Activated CD8-positive, alpha-beta T cell treated with anti-CD3 and anti-CD28 coated beads, Interleukin-2, amount 10 ng/mL, durations not matched to agents 7 days and 5 days (primary cell): ENCODE data around the gene MRTFA. TPM values are rescaled to one million over a fixed set of nuclear protein-coding genes. Genes with fewer than 3 reads are reported as not detected.
"Not testable (repeated sequence)": the region's sequence is repeated elsewhere in the genome, so short reads cannot be mapped to it uniquely, and the experiment has no call there.

Experiments
- ATAC-seq: fragments of 150-1000 bp; cut with Tn5 transposase; one replicate; pipeline ENCODE4 v1.10.0; 2021; ENCODE audit warnings: moderate library complexity
- CTCF ChIA-PET: fragments of 350-600 bp; sonication (Branson Sonifier 250); formaldehyde crosslinking; loops from one replicate; lab custom pipeline; 2021; ENCODE audit warnings: antibody characterized with exemption; lab: Charles Lee
- POLR2A ChIA-PET: fragments of 350-600 bp; sonication (Branson Sonifier 250); formaldehyde crosslinking; loops from one replicate; lab custom pipeline; 2021; ENCODE audit warnings: antibody characterized with exemption; lab: Charles Lee
- DNase-seq: peaks from one replicate; pipeline ENCODE4 v3.0.0-alpha.2; 2020
- H3K27ac Mint-ChIP-seq: one replicate; pipeline ENCODE4 v1.8.0; 2021; ENCODE audit warnings: mild to moderate bottlenecking, mixed read lengths
- H3K27me3 Mint-ChIP-seq: one replicate; pipeline ENCODE4 v1.8.0; 2021; ENCODE audit warnings: low read depth, mixed read lengths
- H3K36me3 Mint-ChIP-seq: one replicate; pipeline ENCODE4 v1.8.0; 2021; ENCODE audit warnings: low read depth, mixed read lengths
- H3K4me1 Mint-ChIP-seq: one replicate; pipeline ENCODE4 v1.8.0; 2021; ENCODE audit warnings: low read depth, mixed read lengths
- H3K4me3 Mint-ChIP-seq: one replicate; pipeline ENCODE4 v1.8.0; 2021; ENCODE audit warnings: mild to moderate bottlenecking, mixed read lengths
- H3K9me3 Mint-ChIP-seq: one replicate; pipeline ENCODE4 v1.8.0; 2022; ENCODE audit warnings: mixed read lengths; ENCODE audit not compliant: insufficient read depth
- total RNA-seq, 2 experiments: library from RNA; stranded (reverse); gene quantifications; one replicate each; pipeline ENCODE4 v1.2.3, GENCODE V29; 2021

Gene MRTFA
- total RNA-seq, 2 experiments from 2014 or later: 65.0 to 65.1 TPM

DNA sequence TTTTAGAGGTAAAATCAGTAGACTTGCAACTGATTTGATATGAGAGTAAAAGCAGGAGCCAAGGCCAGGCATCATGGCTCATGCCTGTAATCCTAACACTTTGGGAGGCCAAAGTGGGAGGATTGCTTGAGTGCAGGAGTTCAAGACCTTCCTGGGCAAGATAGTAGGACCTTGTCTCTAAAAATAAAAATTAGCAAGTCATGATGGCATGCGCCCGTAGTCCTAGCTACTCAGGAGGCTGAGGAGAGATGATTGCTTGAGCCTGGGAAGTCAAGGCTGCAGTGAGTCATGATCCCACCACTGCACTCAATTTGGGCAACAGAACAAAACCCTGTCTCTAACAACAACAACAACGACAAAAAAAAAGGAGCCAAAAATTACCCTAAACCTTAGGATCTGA lies 252.6 kb downstream of the MRTFA start:
- H3K27me3 Mint-ChIP-seq: no peaks in the 10 kb centered on the region
- ChIA-PET CTCF (interaction anchor here (0.7 to 5.5 kb wide), 5 partner anchors 15 to 309 kb away, joined by 3 to 30 read pairs (median 3); no protein-coding TSS in a partner anchor), POLR2A (interaction anchor here (1.3 to 1.4 kb wide), 2 partner anchors 11 to 13 kb away, joined by 3 to 5 read pairs; partner anchors contain the start of gene SGSM3)
- ATAC-seq (no peak), DNase-seq (no peak)
- H3K9me3 Mint-ChIP-seq: no peaks in the 10 kb centered on the region
- H3K27ac Mint-ChIP-seq: no peak overlapping the region
- H3K36me3 Mint-ChIP-seq: peaks cover 22% of the 10 kb centered on the region
- peaks cover 45% of the 10 kb centered on the region for H3K4me1 Mint-ChIP-seq
- no peak overlapping the region for H3K4me3 Mint-ChIP-seq

DNA sequence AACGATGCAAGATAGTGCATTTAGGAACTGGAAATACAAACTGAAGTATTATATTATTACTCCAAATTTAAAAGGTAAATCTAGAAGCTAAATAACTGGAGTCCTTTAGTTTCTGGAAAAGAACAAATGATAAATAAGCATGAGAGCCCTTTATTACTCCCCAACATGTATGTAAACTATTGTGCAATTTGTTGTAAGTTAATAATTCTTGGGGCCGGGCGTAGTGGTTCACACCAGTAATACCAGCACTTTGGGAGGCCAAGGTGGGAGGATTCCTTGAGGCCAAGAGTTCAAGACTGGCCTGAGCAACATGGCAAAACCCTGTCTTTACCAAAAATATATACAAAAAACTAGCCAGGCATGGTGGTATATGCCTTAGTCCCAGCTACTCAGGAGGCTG lies 255.1 kb downstream of the MRTFA start:
- Mint-ChIP-seq H3K4me3 (no peak overlapping the region), H3K4me1 (peaks cover 31% of the 10 kb centered on the region), H3K9me3 (no peaks in the 10 kb centered on the region), H3K27me3 (no peaks in the 10 kb centered on the region), H3K27ac (no peak overlapping the region), H3K36me3 (peaks cover 9% of the 10 kb centered on the region)
- DNase-seq (no peak), ATAC-seq (no peak)
- ChIA-PET POLR2A (no interaction called here), CTCF (interaction anchor here (1.0 to 5.5 kb wide), 2 partner anchors 18 to 55 kb away, joined by 3 to 30 read pairs; no protein-coding TSS in a partner anchor)

DNA sequence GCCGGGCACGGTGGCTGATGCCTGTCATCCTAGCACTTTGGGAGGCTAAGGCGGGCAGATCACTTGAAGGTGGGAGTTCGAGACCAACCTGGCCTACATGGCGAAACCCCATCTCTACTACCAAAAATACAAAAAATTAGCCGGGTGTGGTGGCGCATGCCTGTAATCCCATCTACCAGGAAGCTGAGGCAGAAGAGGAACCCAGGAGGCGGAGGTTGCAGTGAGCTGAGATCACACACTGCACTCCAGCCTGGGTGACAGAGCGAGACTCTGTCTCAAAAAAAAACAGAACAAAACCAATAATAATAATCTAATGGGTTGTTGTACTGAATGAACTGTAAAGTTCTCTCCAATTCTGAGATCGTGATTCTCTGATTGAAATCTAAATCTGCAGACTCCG lies 258.1 kb downstream of the MRTFA start:
- DNase-seq, CTCF ChIA-PET, H3K9me3 Mint-ChIP-seq, H3K27ac Mint-ChIP-seq, H3K4me3 Mint-ChIP-seq, ATAC-seq, H3K27me3 Mint-ChIP-seq, POLR2A ChIA-PET: not testable (repeated sequence)
- peaks cover 13% of the 10 kb centered on the region for H3K36me3 Mint-ChIP-seq
- peaks cover 16% of the 10 kb centered on the region for H3K4me1 Mint-ChIP-seq

DNA sequence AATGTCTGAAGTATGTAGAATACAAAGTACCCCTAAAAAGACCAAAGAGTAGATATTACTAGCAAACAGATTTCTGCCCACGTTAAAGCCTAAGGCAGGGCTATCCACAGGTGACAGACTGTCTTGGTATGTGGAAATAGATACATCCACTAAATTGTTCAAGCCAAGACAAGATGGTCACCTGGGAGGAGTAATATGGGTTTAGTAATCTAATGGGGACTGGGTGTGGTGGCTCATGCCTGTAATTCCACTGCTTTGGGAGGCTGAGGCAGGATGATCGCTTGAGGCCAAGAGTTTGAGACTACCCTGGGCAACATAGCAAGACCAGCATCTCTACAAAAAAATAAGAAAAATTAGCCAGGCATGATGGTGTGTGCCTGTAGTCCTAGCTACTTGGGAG lies 258.6 kb downstream of the MRTFA start:
- POLR2A ChIA-PET: no interaction called here
- no peak for DNase-seq
- peaks cover 18% of the 10 kb centered on the region for H3K36me3 Mint-ChIP-seq
- no peaks in the 10 kb centered on the region for H3K9me3 Mint-ChIP-seq
- H3K4me1 Mint-ChIP-seq: peaks cover 15% of the 10 kb centered on the region
- ATAC-seq: no peak
- no peak overlapping the region for H3K27ac Mint-ChIP-seq
- no peak overlapping the region for H3K4me3 Mint-ChIP-seq
- CTCF ChIA-PET: no interaction called here
- H3K27me3 Mint-ChIP-seq: no peaks in the 10 kb centered on the region

DNA sequence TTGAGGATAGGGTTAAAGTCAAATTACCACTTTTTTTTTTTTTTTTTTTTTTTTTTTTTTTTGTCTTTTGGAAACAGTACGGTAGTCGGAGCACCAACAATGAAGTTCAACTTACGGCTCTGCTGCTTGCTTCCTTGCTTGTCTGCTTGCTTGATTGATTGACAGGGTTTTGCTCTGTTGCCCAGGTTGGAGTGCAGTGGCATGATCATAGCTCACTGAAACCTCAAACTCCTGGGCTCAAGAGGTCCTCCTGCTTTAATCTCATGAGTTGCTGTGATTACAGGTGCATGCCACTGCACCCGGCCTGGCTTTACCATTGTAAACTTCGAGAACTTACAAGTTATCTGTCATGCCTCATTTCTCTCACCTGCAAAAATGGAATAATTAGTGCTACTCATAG lies 260.4 kb downstream of the MRTFA start:
- Mint-ChIP-seq H3K4me1 (peaks cover 23% of the 10 kb centered on the region), H3K4me3 (no peak overlapping the region), H3K27me3 (no peaks in the 10 kb centered on the region), H3K9me3 (no peaks in the 10 kb centered on the region), H3K36me3 (peaks cover 24% of the 10 kb centered on the region), H3K27ac (no peak overlapping the region)
- no peak for DNase-seq
- ATAC-seq: no peak
- ChIA-PET POLR2A (interaction anchor here (0.6 kb wide), 2 partner anchors 9 to 1067 kb away, joined by 3 read pairs; no protein-coding TSS in a partner anchor), CTCF (interaction anchor here (1.2 to 1.7 kb wide), 2 partner anchors 9 to 269 kb away, joined by 3 to 5 read pairs; no protein-coding TSS in a partner anchor)

DNA sequence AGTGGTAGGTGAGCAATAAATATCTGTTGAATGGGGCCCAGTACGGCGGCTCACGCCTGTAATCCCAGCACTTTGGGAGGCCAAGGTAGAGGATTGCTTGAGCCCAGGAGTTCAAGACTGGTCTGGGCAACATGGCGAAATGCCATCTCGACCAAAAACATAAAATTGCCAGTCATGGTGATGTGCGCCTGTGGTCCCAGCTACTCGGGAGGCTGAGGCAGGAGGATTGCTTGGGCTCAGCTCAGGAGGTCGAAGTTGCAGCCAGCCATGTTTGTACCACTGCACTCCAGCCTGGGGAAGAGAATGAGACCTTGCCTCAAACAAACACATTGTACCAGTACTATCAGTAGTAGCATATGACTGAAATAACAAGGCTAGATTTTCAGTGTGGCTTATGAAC lies 262.0 kb downstream of the MRTFA start:
- ATAC-seq: no peak
- no peak for DNase-seq
- Mint-ChIP-seq H3K9me3 (no peaks in the 10 kb centered on the region), H3K36me3 (peaks cover 28% of the 10 kb centered on the region), H3K4me1 (peaks cover 27% of the 10 kb centered on the region), H3K27me3 (no peaks in the 10 kb centered on the region), H3K27ac (no peak overlapping the region), H3K4me3 (no peak overlapping the region)
- CTCF ChIA-PET: interaction anchor here (1.0 to 1.2 kb wide), 4 partner anchors 8 to 271 kb away, joined by 3 to 4 read pairs (median 3); no protein-coding TSS in a partner anchor
- POLR2A ChIA-PET: no interaction called here

DNA sequence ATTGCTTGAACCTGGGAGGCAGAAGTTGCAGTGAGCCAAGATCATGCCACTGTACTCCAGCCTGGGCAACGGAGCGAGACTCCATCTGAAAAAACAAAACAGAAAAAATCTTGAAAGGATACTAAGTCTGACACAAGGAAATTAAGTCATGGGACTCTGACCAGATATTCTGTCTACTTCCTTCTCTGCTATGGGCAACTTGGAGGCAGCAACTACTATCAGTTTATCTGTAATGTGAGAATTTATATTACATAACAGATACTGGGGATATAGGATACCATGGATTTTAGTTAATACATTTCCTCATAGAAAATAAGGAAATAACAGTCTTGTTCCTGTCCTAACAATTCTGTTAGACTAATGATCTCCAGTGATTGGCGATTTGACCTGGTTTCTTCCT lies 267.7 kb downstream of the MRTFA start:
- peak overlapping the region; percentile 33 for H3K27ac Mint-ChIP-seq
- H3K4me3 Mint-ChIP-seq: no peak overlapping the region
- ATAC-seq: no peak
- no peak for DNase-seq
- H3K9me3 Mint-ChIP-seq: no peaks in the 10 kb centered on the region
- no peaks in the 10 kb centered on the region for H3K27me3 Mint-ChIP-seq
- peaks cover 23% of the 10 kb centered on the region for H3K4me1 Mint-ChIP-seq
- H3K36me3 Mint-ChIP-seq: peaks cover 63% of the 10 kb centered on the region
- CTCF ChIA-PET: interaction anchor here (1.2 to 1.8 kb wide), 3 partner anchors 20 to 835 kb away, joined by 3 to 4 read pairs (median 4); no protein-coding TSS in a partner anchor
- POLR2A ChIA-PET: no interaction called here

DNA sequence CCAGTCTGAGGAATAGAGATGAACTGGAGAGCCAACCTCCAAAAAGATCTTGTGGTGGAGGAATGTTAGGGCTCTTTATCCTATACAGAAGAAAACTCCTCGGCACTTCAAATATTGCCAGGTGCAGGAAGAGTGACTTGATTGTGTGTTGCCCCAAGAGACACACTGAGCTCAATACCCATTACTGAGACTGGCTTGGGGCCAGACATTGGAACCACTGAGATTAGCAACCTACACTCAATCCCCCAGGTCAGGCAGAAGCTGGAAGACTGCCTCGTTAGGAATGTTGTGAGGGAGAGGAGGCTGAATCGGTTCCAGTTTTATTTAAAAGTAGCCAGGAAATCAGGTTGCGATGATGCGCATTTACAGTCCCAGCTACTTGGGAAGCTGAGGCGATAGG lies 268.5 kb downstream of the MRTFA start:
- ATAC-seq (no peak), DNase-seq (no peak)
- Mint-ChIP-seq H3K9me3 (no peaks in the 10 kb centered on the region), H3K36me3 (peaks cover 64% of the 10 kb centered on the region), H3K27me3 (no peaks in the 10 kb centered on the region), H3K4me3 (no peak overlapping the region), H3K4me1 (peaks cover 22% of the 10 kb centered on the region), H3K27ac (no peak overlapping the region)
- ChIA-PET POLR2A (interaction anchor here (1.1 kb wide), 1 partner anchor 17 kb away, joined by 3 read pairs; no protein-coding TSS in a partner anchor), CTCF (interaction anchor here (0.5 to 1.8 kb wide), 4 partner anchors 17 to 531 kb away, joined by 3 to 4 read pairs (median 4); no protein-coding TSS in a partner anchor)

DNA sequence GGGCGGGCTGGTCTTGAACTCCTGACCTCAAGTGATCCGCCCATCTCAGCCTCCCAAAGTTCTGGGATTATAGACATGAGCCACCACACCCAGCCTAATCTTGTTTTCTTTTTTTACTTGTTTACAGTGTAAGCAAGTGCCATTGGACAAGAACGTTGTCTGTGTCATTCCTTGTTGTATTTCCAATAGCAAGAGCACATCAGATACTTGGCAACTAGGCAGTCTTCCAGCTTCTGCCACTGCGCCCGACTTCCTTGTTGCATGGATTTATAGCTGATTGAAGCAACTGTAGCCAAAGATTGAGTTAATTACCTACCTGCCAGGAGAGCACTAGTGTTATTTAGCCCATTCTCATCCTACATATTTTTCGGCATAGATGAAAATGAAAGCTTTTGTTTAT lies 269.2 kb downstream of the MRTFA start:
- Mint-ChIP-seq H3K27ac (no peak overlapping the region), H3K9me3 (no peaks in the 10 kb centered on the region), H3K27me3 (no peaks in the 10 kb centered on the region), H3K4me3 (no peak overlapping the region), H3K36me3 (peaks cover 65% of the 10 kb centered on the region), H3K4me1 (peaks cover 16% of the 10 kb centered on the region)
- no peak for DNase-seq
- CTCF ChIA-PET: interaction anchor here (1.3 to 1.8 kb wide), 3 partner anchors 18 to 532 kb away, joined by 4 read pairs; no protein-coding TSS in a partner anchor
- POLR2A ChIA-PET: interaction anchor here (0.8 to 1.1 kb wide), 2 partner anchors 17 to 358 kb away, joined by 3 read pairs; no protein-coding TSS in a partner anchor
- no peak for ATAC-seq

DNA sequence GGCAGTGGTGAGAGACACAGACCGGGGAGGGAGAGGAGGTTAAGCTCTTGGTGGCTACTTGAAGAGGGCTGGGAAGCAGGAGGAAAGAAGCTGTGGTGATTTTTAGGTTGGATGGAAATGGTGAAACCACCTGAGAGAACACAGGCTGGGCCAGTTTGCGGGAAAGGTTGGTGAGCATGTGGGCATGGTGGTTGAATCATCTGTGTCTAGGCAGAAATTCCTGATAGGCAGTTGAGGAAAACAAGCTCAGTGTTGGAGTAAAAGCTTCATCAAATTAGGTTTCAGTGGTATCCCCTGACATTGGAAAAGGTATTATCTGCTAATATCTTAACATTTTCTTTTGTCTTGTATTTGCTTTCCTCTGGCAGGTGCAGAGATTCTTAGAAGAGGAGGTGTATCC lies 270.5 kb downstream of the MRTFA start:
- H3K36me3 Mint-ChIP-seq: peaks cover 72% of the 10 kb centered on the region
- no peaks in the 10 kb centered on the region for H3K9me3 Mint-ChIP-seq
- H3K4me3 Mint-ChIP-seq: no peak overlapping the region
- ChIA-PET CTCF (interaction anchor here (1.2 to 1.3 kb wide), 2 partner anchors 18 to 71 kb away, joined by 3 to 4 read pairs; no protein-coding TSS in a partner anchor), POLR2A (no interaction called here)
- no peaks in the 10 kb centered on the region for H3K27me3 Mint-ChIP-seq
- DNase-seq (no peak), ATAC-seq (no peak)
- peaks cover 10% of the 10 kb centered on the region for H3K4me1 Mint-ChIP-seq
- H3K27ac Mint-ChIP-seq: peak overlapping the region; percentile 17

DNA sequence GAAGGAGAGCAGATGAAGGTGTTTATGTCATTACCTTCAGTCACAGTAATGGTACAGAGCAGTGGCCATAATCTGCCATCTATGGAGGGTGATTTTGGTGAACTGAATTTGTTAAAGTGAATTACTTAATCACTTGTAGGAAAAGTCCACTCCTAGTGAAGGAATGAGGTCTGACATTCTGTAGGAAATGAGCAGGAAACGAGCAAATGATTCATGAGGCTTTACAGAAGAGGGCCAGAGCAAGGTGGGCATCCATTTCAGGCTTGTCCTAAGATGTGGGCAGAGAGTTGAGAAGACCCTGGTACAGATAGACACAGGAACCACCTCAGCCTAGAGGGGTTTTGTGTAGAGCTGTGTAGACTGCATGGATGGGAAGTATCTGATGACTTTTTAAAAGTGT lies 272.1 kb downstream of the MRTFA start:
- no peak overlapping the region for H3K27ac Mint-ChIP-seq
- H3K9me3 Mint-ChIP-seq: no peaks in the 10 kb centered on the region
- ChIA-PET POLR2A (interaction anchor here (0.6 kb wide), 1 partner anchor 66 kb away, joined by 3 read pairs; no protein-coding TSS in a partner anchor), CTCF (no interaction called here)
- ATAC-seq (no peak), DNase-seq (no peak)
- H3K4me3 Mint-ChIP-seq: no peak overlapping the region
- peaks cover 80% of the 10 kb centered on the region for H3K36me3 Mint-ChIP-seq
- H3K27me3 Mint-ChIP-seq: no peaks in the 10 kb centered on the region
- H3K4me1 Mint-ChIP-seq: peaks cover 5% of the 10 kb centered on the region

DNA sequence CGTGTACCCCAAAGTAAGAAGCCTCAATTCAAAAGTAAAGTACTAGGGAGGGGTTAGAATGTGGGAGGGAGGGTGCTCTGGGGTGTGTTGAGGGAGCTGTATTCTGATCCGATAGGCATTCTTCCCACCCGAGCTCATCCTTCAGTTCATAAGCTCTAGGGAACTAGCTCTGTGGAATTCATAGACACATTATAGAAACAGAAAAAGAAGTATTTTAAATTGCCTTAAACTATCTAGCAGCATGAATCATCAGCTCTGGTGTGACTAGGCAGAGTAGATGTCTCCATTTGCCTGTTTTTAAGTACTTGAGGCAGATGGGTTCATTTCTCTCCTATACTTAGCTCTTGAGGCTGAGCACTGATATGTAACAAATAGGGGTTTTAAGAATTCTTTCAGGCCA lies 273.5 kb downstream of the MRTFA start:
- H3K9me3 Mint-ChIP-seq: no peaks in the 10 kb centered on the region
- no peak for ATAC-seq
- H3K4me3 Mint-ChIP-seq: no peak overlapping the region
- peaks cover 80% of the 10 kb centered on the region for H3K36me3 Mint-ChIP-seq
- no peak overlapping the region for H3K27ac Mint-ChIP-seq
- CTCF ChIA-PET: interaction anchor here (1.0 kb wide), 1 partner anchor 15 kb away, joined by 3 read pairs; no protein-coding TSS in a partner anchor
- POLR2A ChIA-PET: interaction anchor here (0.8 kb wide), 1 partner anchor 385 kb away, joined by 3 read pairs; no protein-coding TSS in a partner anchor
- no peak for DNase-seq
- no peaks in the 10 kb centered on the region for H3K27me3 Mint-ChIP-seq
- H3K4me1 Mint-ChIP-seq: peaks cover 5% of the 10 kb centered on the region
